ENCODE results near the gene ZNF473.

Gene ZNF473

DNA sequence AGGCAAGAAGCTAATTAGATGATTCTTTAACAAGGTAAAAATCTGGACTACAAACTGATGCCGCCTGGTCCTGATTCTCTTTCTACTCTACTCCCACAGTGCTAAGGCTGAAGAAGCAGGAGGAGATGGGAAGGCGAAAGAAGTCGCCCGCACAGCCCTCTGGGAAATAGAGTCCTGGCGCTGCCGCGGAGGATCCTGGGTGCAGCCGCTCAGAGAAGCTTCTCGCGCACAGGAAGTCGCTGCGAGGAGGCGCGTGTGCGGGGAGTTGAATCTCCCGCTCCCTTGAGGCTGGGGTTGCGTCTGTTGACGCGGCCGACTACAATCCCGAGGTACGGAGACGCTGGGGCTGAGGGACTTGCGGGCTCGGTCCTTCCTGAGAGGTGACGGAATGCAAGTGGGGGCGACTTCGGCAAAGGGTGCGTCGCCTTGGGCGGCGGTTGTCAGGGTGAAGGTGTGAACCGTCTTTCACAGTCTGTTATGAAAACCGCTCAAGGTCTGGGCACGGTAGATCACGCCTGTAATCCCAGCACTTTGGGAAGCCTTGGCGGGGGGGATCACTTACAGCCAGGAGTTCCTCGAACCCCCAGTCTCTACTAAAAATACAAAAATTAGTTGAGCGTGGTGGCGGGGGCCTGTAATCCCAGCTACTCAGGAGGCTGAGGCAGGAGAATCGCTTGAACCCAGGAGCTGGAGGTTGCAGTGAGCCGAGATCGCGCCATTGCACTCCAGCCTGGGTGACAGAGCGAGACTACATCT lies at the start of gene ZNF473:
TSS of gene ZNF473 (plus strand) at position 212 of the 756 bp plus-strand sequence. CDS start 5,078 bp downstream, outside the sequence.
- DNase-seq = peak; percentile 92

DNA sequence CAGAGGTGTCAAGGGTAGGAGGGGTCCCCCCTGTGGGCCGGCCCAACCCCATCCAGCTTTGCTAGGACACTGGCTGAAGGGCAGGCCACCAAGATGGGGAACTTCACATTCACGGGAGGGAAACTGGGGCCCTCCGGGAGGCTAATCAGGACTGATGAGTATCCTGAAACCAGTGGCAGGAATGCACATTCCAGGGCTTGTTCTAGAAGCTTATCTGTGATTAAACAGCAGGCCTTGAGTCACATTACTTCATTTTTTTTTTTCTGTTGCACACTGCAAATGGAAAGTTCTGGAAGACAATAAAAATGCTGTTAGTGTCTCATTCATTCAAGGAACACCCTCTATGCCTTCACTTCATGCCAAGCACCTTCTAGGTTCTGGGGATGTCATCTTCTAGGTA lies 49.3 kb upstream of the ZNF473 start:
- DNase-seq = no peak

DNA sequence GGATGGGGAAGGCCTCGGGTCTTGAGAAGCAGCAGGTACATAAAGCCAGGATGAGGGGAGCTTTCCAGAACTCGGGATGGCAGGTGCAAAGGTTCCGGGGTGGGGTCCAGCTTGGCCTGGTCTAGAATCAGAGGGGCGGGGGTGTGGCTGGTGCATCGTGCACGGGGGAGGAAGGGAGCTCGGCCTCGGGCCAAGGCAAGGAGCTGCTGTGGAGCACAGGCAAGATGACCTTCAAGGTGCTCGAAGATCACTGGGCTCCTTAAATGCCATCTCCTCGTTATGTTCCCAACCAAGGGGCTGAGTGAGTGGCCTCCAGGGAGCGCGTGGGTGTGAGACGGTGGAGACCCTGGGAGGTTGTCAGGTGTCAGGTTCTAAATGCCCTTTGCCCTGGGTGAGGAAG lies 48.7 kb upstream of the ZNF473 start:
- DNase-seq = no peak

DNA sequence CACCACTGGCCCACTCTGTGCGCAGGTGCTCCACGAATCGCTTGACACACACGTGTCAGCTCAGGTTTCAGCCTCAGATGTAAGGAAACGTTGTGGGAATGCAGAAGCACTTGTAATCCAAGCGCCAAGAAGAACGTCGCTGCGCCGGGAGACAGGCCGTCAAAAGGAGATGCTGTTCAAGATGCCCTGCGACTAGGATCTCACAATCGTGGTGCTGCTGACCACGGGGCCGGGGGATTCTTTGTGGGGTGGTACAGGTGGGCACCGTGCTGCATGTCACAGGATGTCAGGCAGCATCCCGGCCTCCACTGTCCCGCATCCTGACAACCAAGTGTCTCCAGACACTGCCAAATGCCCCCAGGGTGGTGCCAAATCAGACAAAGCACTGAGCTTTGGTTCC lies 47.9 kb upstream of the ZNF473 start:
- DNase-seq = no peak

DNA sequence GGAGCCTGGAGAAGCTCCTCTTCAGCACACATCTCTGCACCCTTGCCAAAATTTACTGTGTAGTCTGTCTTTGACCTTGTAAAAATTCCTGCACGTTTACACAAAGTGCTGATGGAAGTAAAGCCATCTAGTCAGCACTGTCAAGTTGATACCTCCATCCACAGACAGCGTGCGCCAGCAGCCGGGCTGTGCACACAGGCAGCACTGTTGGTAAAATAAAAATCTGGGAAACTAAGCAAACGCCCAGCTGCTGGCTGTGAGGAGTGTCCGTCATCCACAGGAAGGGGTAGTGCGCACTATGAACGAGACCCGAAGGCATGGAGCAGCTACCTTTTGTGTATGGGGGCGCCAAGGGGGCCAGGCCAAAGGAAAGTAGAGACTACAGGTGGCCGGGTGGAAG lies 47.5 kb upstream of the ZNF473 start:
- DNase-seq = no peak

DNA sequence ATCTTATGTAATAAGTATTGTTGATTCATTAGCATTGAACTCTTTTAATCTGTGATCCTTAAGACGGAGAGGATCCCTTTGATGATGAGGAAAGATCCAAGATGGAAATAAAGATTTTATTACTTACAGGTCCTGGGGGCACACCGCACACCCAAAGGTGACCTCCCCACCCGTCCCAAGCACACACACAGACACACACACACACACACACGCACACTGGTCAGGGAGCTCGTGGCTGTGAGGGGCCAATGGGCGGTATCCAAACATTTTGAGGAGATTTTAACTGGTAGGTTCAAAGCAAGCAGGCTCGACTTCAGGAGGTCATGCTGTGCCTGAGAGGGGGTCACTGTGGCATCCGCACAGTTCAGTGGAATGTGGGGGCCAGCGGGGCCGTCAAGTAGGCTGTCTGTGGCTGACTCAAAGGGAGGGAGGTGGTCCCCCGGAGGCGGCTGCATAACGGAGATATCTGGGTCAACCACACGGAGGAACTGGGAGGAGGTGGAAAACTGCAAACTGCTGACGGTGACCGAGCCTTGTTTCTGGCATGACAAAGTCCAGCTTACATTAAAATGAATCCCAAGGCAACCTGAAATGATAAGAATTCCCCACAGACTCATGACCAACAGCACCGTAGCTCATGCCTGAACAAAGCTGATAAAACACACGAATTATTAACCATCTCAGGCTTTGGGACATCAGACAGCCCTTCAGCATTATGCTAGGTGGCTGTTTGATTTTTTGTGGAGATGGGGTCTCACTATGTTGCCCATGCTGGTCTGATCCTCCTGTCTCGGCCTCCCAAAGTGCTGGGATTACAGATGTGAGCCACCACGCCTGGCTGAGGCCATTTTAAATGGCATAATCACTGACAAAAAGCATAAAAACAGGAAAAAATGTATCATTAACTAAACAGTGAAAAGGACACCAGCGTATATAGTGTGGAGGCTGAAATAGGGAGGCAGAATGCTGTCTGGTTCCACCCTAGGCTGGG lies 43.9 kb upstream of the ZNF473 start:
- no peak for DNase-seq

DNA sequence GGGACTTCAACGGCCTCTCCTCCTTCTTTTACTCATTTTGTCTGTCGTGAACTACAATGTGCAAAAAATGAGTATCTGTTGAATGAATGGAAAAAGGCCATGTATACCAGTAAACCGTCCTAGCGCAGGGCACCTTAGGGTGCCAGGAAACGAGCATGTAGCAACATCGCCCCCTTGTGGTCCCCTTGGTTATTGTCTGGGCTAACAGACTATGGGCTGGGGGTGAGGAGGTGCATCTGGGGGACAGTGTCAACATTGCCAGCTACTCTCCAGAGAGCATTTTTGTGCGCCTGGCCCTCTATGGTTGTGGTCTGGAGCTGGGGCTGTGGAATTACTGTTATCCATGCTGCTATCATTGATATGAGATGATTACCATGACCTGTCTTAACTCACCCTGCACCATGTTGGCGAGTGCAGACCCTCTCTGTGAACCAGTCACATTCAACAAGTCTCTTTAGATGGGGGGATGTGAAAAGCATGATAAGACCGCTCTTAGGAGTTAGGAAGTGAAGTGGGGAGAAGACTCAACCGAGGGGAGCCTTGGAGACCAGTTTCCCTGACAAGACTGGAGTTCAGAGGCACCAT lies 42.1 kb upstream of the ZNF473 start:
- DNase-seq = peak; percentile 87

DNA sequence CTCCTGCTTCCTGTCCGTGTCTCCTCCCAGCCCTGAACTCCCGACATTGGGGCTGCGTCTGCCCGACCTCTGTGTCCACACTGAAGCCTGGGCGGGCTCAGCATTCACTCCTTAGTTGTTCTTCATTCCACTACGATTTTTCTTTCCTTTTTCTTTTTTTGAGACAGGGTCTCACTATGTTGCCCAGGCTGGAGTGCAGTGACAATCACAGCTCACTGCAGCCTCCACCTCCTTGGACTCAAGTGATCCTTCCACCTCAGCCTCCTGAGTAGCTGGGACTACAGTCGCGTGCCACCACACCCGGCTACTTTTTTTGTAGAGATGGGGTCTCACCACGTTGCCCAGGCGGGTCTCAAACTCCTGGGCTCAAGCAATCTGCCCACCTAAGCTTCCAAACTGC lies 41.3 kb upstream of the ZNF473 start:
- DNase-seq = no peak

DNA sequence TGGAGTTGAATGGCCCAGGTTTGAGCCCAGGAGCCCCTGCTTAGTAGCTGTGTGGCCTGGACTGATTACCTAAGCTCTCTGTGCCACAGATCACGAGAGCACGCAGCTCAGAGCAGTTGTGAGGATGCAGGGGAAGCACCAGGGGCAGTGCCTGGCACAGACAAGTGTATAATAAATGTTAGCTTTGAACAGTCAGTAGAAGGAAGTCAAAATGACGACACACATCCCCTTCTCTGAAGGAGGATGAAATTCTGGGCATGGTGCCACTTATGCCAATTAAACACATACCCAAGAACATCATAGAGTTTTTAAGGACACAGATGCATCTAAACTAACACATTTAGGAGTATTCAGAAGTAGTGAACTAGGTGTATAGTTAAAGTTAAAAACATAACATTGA lies 39.9 kb upstream of the ZNF473 start:
- no peak for DNase-seq

DNA sequence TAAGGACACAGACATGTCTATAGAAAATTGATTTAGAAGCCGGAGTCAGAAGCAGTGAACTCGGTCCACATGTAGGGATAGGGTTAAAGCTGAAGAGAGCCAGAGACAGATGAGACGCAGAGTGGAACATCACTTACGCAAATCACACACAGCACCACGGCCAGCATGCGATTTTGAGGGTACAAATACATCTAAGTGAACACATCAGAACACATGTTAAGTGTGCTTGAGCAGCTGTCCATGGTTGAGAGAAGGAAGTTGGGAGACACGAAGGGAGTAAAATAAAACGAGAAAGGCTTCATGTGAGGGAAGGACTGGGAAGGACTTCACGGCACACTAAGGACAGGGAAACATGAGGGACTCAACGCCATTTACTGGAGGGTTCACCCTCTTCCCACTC lies 39.5 kb upstream of the ZNF473 start:
- no peak for DNase-seq

DNA sequence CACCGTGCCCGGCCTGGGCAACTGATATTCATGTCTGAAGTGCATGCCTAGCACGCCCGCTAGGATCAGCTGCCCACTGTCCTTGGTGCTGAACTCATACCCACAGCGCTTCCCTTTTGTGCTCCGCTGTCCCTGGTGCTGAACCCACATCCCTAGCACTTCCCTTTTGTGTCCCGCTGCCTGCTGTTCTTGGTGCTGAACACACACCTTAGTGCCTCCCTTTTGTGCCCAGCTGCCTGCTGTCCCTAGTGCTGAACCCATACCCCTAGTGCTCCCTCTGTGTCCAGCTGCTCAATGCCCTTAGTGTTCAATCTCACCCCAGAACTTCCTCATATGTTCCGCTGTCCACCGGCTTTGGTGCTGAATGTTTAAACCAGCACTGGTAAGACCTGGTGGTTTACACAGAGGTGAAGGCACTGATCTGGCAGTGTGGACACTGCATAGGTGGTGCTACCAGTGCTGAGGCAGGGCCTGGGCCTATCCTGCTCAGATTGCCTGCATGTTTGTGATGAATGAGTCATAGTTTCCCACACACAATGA lies 38.6 kb upstream of the ZNF473 start:
- peak; percentile 78 for DNase-seq

DNA sequence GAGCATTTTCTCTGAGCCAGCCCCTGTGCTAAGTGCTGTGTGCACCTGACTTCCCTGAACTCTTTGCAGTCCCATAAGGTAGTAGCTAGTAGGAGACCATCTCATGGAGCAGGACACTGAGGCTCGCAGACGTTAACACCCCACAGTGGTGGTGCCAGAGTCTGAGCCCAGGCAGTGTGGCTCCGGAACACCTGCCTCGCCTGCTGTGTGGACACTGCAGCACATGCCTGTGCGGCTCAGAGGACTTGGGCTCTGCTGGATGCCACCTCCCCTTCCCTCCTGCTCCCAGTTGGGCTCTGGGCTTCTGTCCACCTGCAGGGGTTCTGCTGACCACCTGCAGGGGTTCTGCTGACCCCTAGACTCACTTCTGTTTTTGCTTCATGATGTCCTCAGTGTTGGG lies 37.8 kb upstream of the ZNF473 start:
- DNase-seq = no peak

DNA sequence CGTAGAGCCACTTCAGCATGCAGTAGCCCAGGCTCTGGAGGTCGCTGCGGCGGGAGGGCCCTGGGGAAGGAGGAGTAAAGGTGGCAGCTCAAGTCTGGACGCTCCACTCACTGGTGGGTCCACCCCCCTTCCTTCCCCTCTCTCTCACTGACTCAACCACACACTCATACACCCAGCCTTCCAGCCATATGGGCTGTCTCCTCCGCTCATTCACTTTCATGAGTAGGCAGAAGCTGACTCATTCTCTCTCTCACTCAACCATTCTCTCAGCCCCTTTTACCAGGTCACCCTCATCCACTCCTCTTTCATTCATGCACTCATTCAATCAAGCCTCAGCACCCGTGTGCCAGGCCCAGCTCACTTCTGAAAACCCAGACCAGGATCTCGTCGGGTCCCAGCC lies 37.4 kb upstream of the ZNF473 start:
- DNase-seq = peak; percentile 37

DNA sequence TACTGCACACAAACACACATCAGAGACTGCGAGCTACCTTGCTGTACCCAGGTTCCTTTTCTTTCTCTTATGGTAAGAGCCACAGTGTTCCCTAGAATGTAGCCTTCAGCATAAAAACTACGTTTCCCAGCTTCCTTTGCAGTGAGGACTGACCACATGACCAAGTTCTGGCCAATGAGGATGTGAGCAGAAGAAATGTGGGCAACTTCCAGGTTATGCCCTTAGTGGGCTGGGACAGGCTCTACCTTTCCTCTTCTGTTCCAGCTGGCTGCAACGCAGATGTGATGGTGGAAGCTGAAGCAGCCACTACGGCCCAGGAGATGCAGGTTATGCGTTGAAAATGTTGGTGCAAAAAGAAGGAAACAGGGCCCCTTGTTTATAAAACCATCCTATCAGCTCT lies 28.1 kb upstream of the ZNF473 start:
- DNase-seq = peak; percentile 14

DNA sequence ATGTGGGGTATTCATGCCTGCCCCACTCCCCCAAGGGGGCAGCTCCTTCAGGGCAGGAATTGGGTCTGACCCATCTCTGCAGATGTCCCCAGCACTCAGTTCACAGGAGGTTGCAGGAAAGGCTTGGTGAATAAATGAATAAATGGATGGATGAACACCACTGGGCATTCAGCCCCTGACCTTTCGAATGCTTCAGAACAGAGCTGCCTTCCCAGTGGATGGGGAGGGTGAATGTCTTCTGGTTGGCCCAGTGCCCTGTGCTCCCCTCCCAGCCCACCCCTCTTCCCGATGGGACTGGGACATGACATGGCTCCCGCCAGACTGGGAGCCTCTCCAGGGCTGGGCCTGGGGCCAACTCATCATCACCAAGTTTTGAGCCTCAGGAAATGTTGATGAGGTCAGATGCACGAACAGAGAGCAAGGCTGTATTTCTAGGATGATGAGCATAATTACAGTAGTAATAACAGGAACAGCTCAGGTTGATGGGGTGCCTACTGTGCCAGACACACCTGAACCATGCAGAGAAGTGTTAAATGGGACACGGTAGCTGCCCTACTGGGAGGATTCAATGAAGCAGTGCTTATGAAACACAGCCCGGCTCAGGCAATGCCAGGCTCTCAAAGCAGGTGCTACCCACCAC lies 26.3 kb upstream of the ZNF473 start:
- DNase-seq = no peak

DNA sequence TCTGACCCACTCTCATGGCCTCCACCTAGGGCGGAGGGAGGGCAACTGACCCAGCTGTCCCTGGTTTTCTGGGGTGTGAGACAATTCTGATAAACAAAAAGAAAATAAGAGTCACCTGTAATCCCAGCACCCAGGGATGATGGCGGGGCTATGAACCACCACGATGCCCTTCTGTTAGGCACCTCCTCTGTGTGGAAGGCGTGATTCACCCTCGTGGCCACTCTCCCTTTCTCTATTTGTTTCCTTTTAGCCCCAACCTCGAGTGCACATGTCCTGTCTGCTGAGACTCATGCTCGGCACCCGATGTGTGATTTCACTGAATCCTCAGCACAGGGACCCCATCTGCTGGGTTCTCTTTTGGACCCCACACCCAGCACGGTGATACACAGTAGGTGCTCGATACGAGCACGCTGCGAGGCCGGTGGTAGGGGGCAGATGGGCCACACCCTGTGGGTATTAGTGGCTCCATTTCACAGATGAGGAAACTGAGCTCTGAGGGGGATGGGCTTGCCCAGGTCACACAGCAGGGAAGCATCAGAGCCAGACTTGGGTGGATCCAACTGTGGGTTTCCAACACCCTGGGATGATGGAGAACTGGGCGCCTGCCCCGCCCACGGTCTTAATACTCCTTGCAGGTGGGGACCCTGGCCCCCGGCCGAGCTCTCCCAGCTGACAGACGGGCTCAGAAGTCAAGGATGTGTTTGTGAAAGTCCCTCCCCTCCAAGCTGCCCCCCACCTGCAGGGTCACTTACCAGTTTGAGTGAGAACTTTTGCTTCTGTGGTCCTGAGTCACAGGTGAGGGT lies 25.6 kb upstream of the ZNF473 start:
- DNase-seq = no peak

DNA sequence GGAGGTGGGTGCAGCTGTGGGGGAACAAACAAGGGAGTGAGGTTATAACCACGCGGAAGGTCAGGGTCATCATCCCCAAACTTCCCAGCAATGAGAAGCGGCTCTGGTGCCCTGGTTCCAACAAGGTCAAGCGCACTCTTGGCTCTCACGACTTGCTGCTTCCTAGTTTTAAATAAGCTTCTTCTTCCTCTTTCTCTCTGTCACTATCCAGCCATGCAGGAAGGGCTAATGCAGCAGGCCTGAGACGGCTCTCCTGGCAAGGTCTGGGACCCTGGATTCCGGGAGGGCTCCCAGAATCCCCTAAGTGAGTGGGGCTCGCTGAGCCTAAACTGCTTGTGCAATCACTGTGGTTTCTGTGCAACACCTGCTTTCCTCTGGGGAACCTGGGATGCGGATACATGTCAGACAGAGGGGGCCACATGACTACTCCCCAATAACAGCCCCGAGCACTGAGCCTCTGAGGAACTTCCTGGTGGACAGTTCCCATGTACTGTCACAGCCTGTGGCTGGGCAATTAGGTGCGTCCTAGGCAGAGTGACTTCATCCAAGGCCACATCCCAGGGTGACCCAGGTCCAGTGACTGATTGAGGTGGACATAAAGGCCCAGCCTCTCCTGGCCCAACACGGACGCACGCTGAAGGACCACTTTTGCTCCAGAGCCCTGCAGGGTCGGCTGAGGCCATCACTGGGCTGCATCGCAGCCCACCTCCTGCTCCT lies 24.8 kb upstream of the ZNF473 start:
- no peak for DNase-seq

DNA sequence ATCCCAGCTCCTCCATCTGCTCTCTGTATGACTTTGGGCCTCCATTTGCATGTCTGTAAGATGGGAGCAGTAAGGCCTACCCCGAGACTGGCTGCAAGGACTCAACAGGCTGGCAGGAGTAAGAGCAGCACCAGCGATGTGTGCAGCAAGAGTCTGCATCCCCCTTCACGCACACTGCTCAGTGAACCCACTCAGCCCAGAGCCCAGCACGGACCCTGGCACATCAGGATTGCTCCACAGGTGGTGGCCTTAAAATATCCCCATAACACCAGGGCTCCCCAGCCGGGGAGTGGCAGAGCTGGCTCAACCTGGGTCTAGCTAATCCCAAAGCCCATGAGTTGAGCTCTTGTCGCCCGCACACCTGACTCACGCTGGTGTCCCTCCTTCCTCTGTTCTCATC lies 24.0 kb upstream of the ZNF473 start:
- DNase-seq = no peak

DNA sequence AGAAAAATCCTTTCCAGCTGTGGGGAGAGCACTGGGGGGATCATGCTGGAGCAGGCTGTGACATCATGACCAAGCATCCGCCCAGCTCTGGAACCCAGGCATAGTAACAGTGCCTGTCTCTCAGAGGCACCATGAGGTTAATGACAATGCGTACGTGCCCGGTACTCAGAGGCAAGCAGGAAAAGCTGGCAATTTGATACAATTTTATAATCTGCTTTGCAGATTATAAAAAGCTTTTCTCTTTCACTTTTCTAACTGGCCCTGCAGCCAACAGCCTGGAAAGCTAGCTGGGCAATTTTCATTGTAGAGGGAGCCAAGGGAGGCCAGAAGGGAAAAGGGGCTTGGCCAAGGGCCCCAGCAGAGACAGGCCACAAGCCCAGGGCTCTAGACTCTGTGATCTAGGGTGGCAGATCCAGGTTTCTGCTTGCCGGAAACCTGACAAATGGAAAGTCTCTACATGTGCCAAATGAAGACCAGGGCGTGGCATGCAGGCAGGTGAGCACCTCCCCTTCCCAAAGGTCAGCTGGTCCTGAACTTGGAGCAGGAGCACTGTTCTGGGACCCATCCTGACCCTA lies 23.3 kb upstream of the ZNF473 start:
- no peak for DNase-seq

DNA sequence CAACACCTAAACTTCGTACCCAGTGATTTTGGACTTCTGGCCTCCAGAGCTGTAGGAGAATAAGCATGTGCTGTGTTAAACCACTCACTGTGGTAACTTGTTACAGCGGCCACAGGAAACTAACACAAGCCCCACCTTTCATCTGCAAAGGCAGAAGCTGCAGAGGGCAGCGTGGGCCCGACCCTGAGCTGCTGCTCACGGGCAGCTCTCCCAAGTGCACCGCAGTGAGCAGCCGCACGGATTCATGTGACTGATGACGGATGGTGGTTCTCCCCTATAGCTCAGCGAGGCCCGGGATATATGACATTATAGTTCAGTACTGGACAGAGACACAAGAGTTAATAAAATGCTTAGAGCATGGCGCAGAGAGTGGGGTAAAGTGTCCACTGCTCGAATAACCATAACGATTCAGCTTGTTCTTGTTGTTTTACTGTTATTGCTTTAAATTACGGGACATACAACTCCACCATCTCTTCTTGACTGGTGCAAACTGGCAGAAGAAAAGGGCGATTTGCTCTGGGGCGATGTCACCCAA lies 22.5 kb upstream of the ZNF473 start:
- DNase-seq = no peak

All from stimulated activated CD4-positive, alpha-beta T cell treated with anti-CD3 and anti-CD28 coated beads, Interleukin-4, amount 100 ng/mL, for 24 hours (primary cell).